Stimulated activated CD8-positive, alpha-beta memory T cell treated with anti-CD3 and anti-CD28 coated beads, Interleukin-4, amount 100 ng/mL, for 24 hours (primary cell): Measurements from ENCODE around the gene PRUNE1.
A peak's percentile ranks its signal among the peaks of the same experiment; 100 is the strongest.

ENCODE experiments used
- DNase-seq: peaks from one replicate; pipeline ENCODE4 v3.0.0-alpha.2; 2020; ENCODE audit warnings: low read depth

The PRUNE1 gene

DNA sequence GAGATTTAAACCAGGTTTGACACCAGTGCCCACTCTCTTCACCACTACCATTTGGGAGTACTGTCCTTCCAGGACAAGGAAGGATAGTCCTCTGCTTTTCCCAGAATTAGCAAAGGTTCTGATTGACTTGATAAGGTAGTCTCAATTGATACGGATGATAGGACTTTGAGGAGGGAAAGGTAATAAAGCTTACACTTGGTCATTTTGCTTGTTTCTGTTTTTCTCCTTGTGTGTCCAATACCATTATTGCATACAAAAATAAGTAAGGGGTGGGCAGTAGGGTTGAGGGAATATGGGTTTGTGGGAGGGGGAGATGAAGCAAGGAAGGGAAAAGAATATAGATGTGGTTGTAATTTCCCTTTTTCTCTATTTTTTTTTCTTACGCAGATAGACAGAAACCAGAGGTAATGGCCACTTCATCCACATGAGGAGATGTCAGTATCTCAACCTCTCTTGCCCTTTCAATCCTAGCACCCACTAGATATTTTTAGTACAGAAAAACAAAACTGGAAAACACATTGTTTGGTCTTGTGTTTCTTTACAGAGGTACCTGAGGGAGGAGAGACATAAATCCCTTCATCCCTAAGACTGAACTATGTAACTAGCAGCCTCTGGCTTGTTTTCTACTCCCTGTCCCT, 41.9 kb downstream of the PRUNE1 start:
- no peak for DNase-seq

DNA sequence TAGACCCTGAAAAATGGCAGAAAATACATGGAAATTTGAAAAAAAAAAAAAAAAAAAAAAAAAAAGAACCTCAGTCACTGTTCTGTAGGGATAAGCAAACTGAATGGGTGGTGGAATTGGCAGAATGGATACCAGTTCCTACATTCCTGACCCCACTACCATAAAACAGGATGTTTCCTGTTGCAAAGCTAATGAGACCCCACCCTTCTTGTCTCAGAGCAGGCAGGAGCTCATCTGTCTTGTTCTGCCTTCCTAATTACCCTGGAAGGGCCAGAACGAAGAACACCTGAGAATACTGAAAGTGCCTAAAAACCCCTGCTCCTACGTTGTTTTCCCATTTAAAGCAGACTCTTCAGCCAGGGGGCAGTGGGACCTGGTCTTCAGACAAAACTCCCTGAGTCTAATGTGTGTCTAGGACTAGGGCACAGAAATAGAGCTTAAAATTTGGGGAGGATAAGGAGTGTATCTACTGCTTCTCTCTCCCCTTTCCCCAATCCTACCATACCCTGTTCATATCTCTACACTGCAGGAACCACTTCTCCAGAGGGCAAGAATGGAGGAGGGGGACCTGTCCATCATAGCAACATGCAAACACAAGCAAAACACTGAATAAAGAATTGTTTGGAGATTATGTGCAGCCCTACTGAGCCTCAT, 43.2 kb downstream of the PRUNE1 start:
- DNase-seq: no peak

- DNase-seq: no peak
Measured at GRCh38 chr1:151054971-151055547, 46.8 kb downstream of the PRUNE1 start.

GRCh38 chr1:151055581-151055980, 47.3 kb downstream of the PRUNE1 start:
- DNase-seq: no peak

DNA sequence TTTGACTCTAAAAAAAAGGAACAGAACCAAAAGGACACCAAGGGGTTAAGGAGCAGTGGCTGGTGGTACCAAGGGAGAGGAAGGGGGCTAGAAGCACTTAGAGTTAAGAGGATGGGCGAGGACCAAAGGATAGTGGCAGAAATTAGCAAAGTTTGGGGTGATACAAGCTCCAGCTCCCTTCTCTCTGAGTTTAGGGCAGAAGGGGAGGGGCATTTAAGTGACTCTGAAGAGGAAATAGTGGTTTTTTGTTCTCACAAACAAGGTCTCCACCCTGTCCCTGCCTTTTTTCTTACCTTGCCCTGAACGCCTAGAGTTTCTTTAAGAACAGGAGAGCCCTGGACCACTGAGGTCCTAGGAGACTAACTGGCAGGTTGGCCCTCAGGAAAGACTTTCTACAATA, 47.9 kb downstream of the PRUNE1 start:
- DNase-seq: no peak

- DNase-seq: no peak
Measured at GRCh38 chr1:151058692-151059091, 50.4 kb downstream of the PRUNE1 start.

GRCh38 chr1:151059109-151060006, 51.1 kb downstream of the PRUNE1 start, which contains the start of gene CDC42SE1:
TSS of gene CDC42SE1 (minus strand) at chr1:151059622. CDS start at chr1:151055730, 3,892 bp downstream.
- DNase-seq: peak; percentile 76

- no peak for DNase-seq
Measured at GRCh38 chr1:151060007-151060656, 51.9 kb downstream of the PRUNE1 start, which contains the start of gene MLLT11. TSS of gene MLLT11 (plus strand) at chr1:151060397. CDS start at chr1:151067225, 6,828 bp downstream.

DNA sequence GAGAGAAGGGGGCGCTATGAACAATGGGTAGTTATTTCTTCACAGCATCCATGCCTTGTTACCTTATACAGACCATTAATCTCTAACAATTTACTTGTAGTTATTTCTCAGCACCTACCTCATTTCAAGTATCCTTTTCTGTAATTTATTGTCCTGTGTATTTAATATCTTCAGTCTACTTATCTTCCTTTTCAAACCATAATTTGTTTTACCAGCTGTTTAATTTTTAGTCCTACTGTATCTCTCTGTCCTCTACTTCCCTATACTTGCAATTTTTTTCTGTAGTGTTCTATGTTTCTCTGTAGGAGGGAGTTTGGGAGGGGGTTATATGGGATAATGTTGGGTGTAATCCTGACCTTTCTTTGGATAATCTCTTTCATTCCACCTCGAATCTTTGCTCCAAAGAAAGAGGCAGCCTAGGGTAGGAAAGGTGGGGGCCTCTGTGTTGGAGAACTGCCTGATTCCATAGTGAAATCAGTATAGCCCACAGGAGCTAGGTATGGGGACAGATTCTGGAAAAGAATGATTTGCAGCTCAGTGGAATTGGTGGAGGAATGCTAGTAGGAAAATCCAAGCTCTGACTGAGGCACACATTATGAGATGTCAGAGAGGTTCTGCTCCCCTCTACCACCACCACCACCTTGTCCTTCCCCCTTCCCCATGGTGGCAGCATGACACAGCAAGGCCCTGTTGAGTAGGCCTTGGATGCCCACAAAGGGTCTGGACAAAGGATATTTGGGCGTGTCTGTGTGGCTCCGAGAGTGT, 52.6 kb downstream of the PRUNE1 start:
- no peak for DNase-seq

DNA sequence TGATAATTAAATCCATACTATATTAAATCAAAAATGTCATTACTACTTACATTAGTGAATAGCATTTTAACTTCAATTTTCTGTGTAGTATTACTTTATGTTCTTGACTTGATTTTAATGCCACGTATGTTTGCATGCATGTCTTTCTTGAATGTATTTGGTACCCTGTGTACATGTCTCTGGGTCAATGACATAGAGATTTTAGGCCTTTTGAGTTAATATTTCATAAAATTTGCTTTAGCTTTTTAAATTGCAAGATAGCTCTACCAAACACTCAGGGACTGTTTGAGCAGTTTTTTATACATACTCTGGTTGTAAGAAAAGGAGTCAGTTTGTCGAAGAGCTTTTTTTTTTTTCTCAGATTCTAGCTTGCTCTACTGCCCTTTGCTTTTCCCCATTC, 53.5 kb downstream of the PRUNE1 start:
- no peak for DNase-seq

GRCh38 chr1:151062741-151063371, 54.6 kb downstream of the PRUNE1 start:
- no peak for DNase-seq

DNA sequence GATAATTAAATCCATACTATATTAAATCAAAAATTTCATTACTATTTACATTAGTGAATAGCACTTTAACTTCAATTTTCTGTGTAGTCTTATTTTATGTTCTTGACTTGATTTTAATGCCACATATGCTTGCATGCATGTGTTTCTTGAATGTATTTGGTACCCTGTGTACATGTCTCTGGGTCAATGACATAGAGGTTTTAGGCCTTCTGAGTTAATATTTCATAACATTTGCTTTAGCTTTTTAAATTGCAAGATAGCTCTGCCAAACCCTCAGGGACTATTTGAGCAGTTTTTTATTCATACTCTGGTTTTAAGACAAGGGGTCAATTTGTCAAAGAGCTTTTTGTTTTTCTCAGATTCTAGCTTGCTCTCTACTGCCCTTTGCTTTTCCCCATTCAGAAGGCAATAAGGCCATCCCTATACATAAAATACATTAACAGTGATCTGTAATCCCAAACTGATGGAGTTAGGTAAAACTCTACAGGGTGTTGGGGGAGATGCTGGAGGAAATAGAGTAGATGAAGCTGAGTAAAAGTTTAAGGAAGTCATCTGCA, 56.9 kb downstream of the PRUNE1 start:
- no peak for DNase-seq

GRCh38 chr1:151067185-151067584, 58.9 kb downstream of the PRUNE1 start:
- no peak for DNase-seq

DNA sequence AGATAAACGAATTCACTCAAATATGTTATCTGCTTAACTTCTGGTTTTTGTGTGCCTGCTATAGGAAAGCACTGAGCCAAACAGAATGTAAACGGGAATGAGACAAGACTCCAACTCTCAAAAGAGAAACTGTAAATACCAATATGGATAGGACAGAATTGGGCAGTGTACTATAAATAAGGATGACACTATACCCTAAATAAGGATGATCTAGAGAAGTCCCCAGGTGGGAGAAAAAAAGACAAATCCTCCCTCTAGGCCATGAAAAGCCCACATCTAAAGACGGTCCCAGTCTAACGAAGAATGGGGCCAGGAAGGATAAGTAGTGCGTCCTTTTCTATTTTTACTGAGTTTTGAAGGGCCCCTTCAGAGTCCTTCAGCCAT, 60.8 kb downstream of the PRUNE1 start:
- DNase-seq: no peak

GRCh38 chr1:151070474-151071276, 62.4 kb downstream of the PRUNE1 start, which contains the start of gene GABPB2:
TSS of gene GABPB2 (plus strand) at chr1:151070761. CDS start at chr1:151088190, 17,429 bp downstream.
- peak; percentile 84 for DNase-seq

- no peak for DNase-seq
Measured at GRCh38 chr1:151072224-151072623, 64.0 kb downstream of the PRUNE1 start.
